Panc1 (cell line): Measurements from ENCODE around the gene DHX34. TPM values are rescaled to one million over a fixed set of nuclear protein-coding genes. Genes with fewer than 3 reads are reported as not detected.

ENCODE experiments used
- ATAC-seq: fragments of 200-7000 bp; cut with Tn5 transposase; 2 replicates; pipeline ENCODE4 v1.9.1; 2020; ENCODE audit warnings: mild to moderate bottlenecking, moderate library complexity
- BruUV-seq: library from RNA; stranded (reverse); fragments of 400-500 nt; replicated peaks from 2 replicates; lab custom pipeline; 2021; lab: Mats Ljungman, UMichigan
- CTCF ChIA-PET: fragments of 300-600 bp; sonication (Branson Sonifier 250); formaldehyde crosslinking; loops from one replicate; lab custom pipeline; 2022; ENCODE audit warnings: antibody characterized with exemption; lab: Charles Lee
- POLR2A ChIA-PET: fragments of 300-600 bp; sonication (Branson Sonifier 250); formaldehyde crosslinking; loops from one replicate; lab custom pipeline; 2022; ENCODE audit warnings: antibody characterized with exemption; lab: Charles Lee
- DNase-seq: peaks from one replicate; pipeline ENCODE4 v3.0.0-alpha.2; 2010; ENCODE audit warnings: low read depth, low spot score
- H3K27ac ChIP-seq: 2 replicates; pipeline ENCODE4 v1.5.1; 2011; ENCODE audit warnings: mild to moderate bottlenecking, low read length, inconsistent platforms
- H3K27me3 ChIP-seq: fragments of 200-500 bp; sonication (Bioruptor generic); 2 replicates; pipeline ENCODE4 v1.6.0; 2014; ENCODE audit warnings: low read length, inconsistent platforms; ENCODE audit not compliant: control insufficient read depth, insufficient read depth
- H3K36me3 ChIP-seq: fragments of 200-500 bp; sonication (Bioruptor generic); 2 replicates; pipeline ENCODE4 v1.5.1; 2014; ENCODE audit warnings: inconsistent platforms, mild to moderate bottlenecking, low read length, moderate library complexity; ENCODE audit not compliant: control insufficient read depth, insufficient read depth
- H3K4me1 ChIP-seq: 2 replicates; pipeline ENCODE4 v1.5.1; 2011; ENCODE audit warnings: inconsistent platforms, mild to moderate bottlenecking, low read length, moderate library complexity; ENCODE audit not compliant: control insufficient read depth, insufficient read depth
- H3K4me3 ChIP-seq, 2 experiments: 2 replicates each; pipeline ENCODE4 v1.5.1; 2011 to 2012; ENCODE audit warnings: low read depth in 2 of 2, low read length in 2 of 2, mild to moderate bottlenecking in 2 of 2, inconsistent platforms in 1 of 2, moderate library complexity in 1 of 2
- H3K9me3 ChIP-seq: fragments of 200-500 bp; sonication (Bioruptor generic); 2 replicates; pipeline ENCODE4 v1.5.1; 2014; ENCODE audit warnings: low read depth, mild to moderate bottlenecking, inconsistent platforms, low read length, moderate library complexity; ENCODE audit not compliant: control insufficient read depth, insufficient read depth
- CTCF ChIP-seq: fragments of 450-650 bp; IDR thresholded peaks from 2 replicates; pipeline ENCODE4 v1.5.1; 2017; ENCODE audit warnings: mild to moderate bottlenecking
- POLR2AphosphoS5 ChIP-seq: IDR thresholded peaks from 2 replicates; pipeline ENCODE4 v1.6.1; 2012; ENCODE audit warnings: mild to moderate bottlenecking, low read depth, low read length, moderate library complexity
- REST ChIP-seq, 2 experiments: IDR thresholded peaks; 2 replicates each; pipeline ENCODE4 v1.6.1; 2011 to 2012; ENCODE audit warnings: low read depth in 2 of 2, control low read depth in 1 of 2, low read length in 1 of 2, mild to moderate bottlenecking in 1 of 2, moderate library complexity in 1 of 2; ENCODE audit not compliant: insufficient read depth in 1 of 2
- SIN3A ChIP-seq: IDR thresholded peaks from 2 replicates; pipeline ENCODE4 v1.6.1; 2012; ENCODE audit warnings: low read depth, mild to moderate bottlenecking, low read length, moderate library complexity, borderline replicate concordance; ENCODE audit not compliant: insufficient read depth
- TCF7L2 ChIP-seq: IDR thresholded peaks from 2 replicates; pipeline ENCODE4 v1.6.1; 2011; ENCODE audit warnings: mild to moderate bottlenecking, low read depth, low read length, inconsistent platforms
- in situ Hi-C: cut with HindIII; loops from 2 replicates; pipeline ENCODE4 v1.10.0; 2016; ENCODE audit warnings: low sequenced_read_pairs, low pct_unique_long_range_greater_than_20kb
- intact Hi-C: fragments of 100-400 bp; cut with micrococcal nuclease; formaldehyde crosslinking; loops from one replicate; pipeline ENCODE4 v1.10.0; 2022; ENCODE audit not compliant: unreplicated experiment
- total RNA-seq: library from RNA; stranded (reverse); gene quantifications from one replicate; pipeline ENCODE4 v1.2.1, GENCODE V29; 2021; ENCODE audit not compliant: unreplicated experiment

DHX34 gene
- total RNA-seq, 1 experiment from 2014 or later = 29.2 TPM

- in situ Hi-C loops = no loop called here
- POLR2A ChIA-PET = no interaction called here
Observed at GRCh38 chr19:47415953-47416642, 67.0 kb downstream of the DHX34 start.

GRCh38 chr19:47416643-47416985 is 67.5 kb downstream of the DHX34 start:
- ChIA-PET POLR2A (interaction anchor here (0.6 kb wide), 1 partner anchor 93 kb away, joined by 3 read pairs; no protein-coding TSS in a partner anchor), CTCF (no interaction called here)
- no peak overlapping the region for H3K27ac ChIP-seq
- BruUV-seq = no TSS peak
- no peak overlapping the region for H3K4me3 ChIP-seq
- in situ Hi-C loops (no loop called here), intact Hi-C loops (no loop called here)
- ATAC-seq = no peak
- TF ChIP-seq REST (IDR thresholded peaks at IDR 0.05; ENCODE audit: insufficient read depth in 1 of 2, low read depth in 2 of 2, low read length in 1 of 2) (no peak), SIN3A (no peak), CTCF (no peak), POLR2AphosphoS5 (no peak), TCF7L2 (no peak)
- H3K4me1 ChIP-seq = peaks cover 4% of the 10 kb centered on the region
- H3K36me3 ChIP-seq = no peaks in the 10 kb centered on the region
- H3K9me3 ChIP-seq = no peaks in the 10 kb centered on the region
- no peak for DNase-seq
- peaks cover under 1% of the 10 kb centered on the region; the same call in 1 of the 2 replicates for H3K27me3 ChIP-seq

More at GRCh38 chr19:47415953-47416642, 67.0 kb downstream of the DHX34 start:
- H3K27me3 ChIP-seq = no peaks in the 10 kb centered on the region
- no peak for ATAC-seq
- no peaks in the 10 kb centered on the region for H3K36me3 ChIP-seq
- no peak overlapping the region for H3K4me3 ChIP-seq
- DNase-seq = no peak
- no TSS peak for BruUV-seq
- H3K27ac ChIP-seq = no peak overlapping the region
- no peaks in the 10 kb centered on the region for H3K9me3 ChIP-seq
- CTCF ChIA-PET = no interaction called here
- TF ChIP-seq TCF7L2 (no peak), POLR2AphosphoS5 (no peak), SIN3A (no peak), CTCF (no peak), REST (IDR thresholded peaks at IDR 0.05; ENCODE audit: insufficient read depth in 1 of 2, low read depth in 2 of 2, low read length in 1 of 2) (no peak)
- peaks cover 4% of the 10 kb centered on the region for H3K4me1 ChIP-seq
- intact Hi-C loops = no loop called here
